Natural killer cell treated with Interleukin-12 subunit alpha and Interleukin-12 subunit beta and Interleukin-15 and Interleukin-18, amount 100 ng/mL, for 72 hours (primary cell): ENCODE measurements around the gene GNG8. TPM values are rescaled to one million over a fixed set of nuclear protein-coding genes. Genes with fewer than 3 reads are reported as not detected.

Experiments used
- ATAC-seq, 2 donors: fragments of 150-1000 bp; cut with Tn5 transposase in 1 of 2; sonication (Bioruptor Pico), chemical (Tn5 transposase) in 1 of 2; 2 replicates each; pipeline ENCODE4 v1.10.0; 2021
- DNase-seq: peaks from one replicate; pipeline ENCODE4 v3.0.0; 2022; ENCODE audit warnings: low spot score
- H3K27ac Mint-ChIP-seq, 2 donors: 1 replicate in 1 of 2; 2 replicates in 1 of 2; pipeline ENCODE4 v1.8.0; 2022; ENCODE audit warnings: mixed read lengths in 2 of 2, mild to moderate bottlenecking in 1 of 2, moderate library complexity in 1 of 2
- H3K27me3 Mint-ChIP-seq, 2 donors: 1 replicate in 1 of 2; 2 replicates in 1 of 2; pipeline ENCODE4 v1.8.0; 2022; ENCODE audit warnings: mixed read lengths in 2 of 2
- H3K36me3 Mint-ChIP-seq: one replicate; pipeline ENCODE4 v1.8.0; 2022; ENCODE audit warnings: mixed read lengths
- H3K4me1 Mint-ChIP-seq, 2 donors: 1 replicate in 1 of 2; 2 replicates in 1 of 2; pipeline ENCODE4 v1.8.0; 2022; ENCODE audit warnings: low read depth in 2 of 2, mixed read lengths in 2 of 2, mild to moderate bottlenecking in 1 of 2
- H3K4me3 Mint-ChIP-seq: one replicate; pipeline ENCODE4 v1.8.0; 2022; ENCODE audit warnings: mixed read lengths
- H3K9me3 Mint-ChIP-seq: 2 replicates; pipeline ENCODE4 v1.8.0; 2022; ENCODE audit warnings: mixed read lengths
- total RNA-seq, 2 donors: library from RNA; stranded (reverse); gene quantifications; one replicate each; pipeline ENCODE4 v1.2.3, GENCODE V29; 2022

The GNG8 gene
- total RNA-seq, 2 donors from 2014 or later, result 3.0 TPM; not detected in 1

GRCh38 chr19:46599716-46600373 is 36.2 kb downstream of the GNG8 start:
- Mint-ChIP-seq H3K27me3 (no peaks in the 10 kb centered on the region), H3K4me3 (peak overlapping the region; percentile 94), H3K36me3 (peaks cover 10% of the 10 kb centered on the region), H3K4me1 (peaks cover 26 to 30% of the 10 kb centered on the region in 2 donors), H3K9me3 (no peaks in the 10 kb centered on the region), H3K27ac (peak overlapping the region; percentile 99)
- ATAC-seq (no peak), DNase-seq (no peak)

- Mint-ChIP-seq H3K27ac (no peak overlapping the region), H3K4me3 (no peak overlapping the region), H3K36me3 (peaks cover 10% of the 10 kb centered on the region), H3K27me3 (no peaks in the 10 kb centered on the region), H3K9me3 (no peaks in the 10 kb centered on the region), H3K4me1 (peaks cover 24 to 27% of the 10 kb centered on the region in 2 donors)
- DNase-seq, result no peak
- no peak for ATAC-seq
Measured at GRCh38 chr19:46598372-46598917, 37.6 kb downstream of the GNG8 start.

GRCh38 chr19:46596008-46596407 is 40.0 kb downstream of the GNG8 start:
- Mint-ChIP-seq H3K4me3 (no peak overlapping the region), H3K36me3 (peaks cover 10% of the 10 kb centered on the region), H3K9me3 (no peaks in the 10 kb centered on the region), H3K4me1 (peaks cover 11% of the 10 kb centered on the region in 2 donors), H3K27ac (no peak overlapping the region), H3K27me3 (no peaks in the 10 kb centered on the region)
- DNase-seq, result no peak
- ATAC-seq, result no peak

GRCh38 chr19:46591870-46592269 is 44.1 kb downstream of the GNG8 start:
- DNase-seq (no peak), ATAC-seq (no peak)
- Mint-ChIP-seq H3K9me3 (no peaks in the 10 kb centered on the region), H3K27me3 (no peaks in the 10 kb centered on the region), H3K4me1 (peaks cover 0 to 2% of the 10 kb centered on the region in 2 donors), H3K36me3 (no peaks in the 10 kb centered on the region), H3K4me3 (no peak overlapping the region), H3K27ac (no peak overlapping the region)

DNA sequence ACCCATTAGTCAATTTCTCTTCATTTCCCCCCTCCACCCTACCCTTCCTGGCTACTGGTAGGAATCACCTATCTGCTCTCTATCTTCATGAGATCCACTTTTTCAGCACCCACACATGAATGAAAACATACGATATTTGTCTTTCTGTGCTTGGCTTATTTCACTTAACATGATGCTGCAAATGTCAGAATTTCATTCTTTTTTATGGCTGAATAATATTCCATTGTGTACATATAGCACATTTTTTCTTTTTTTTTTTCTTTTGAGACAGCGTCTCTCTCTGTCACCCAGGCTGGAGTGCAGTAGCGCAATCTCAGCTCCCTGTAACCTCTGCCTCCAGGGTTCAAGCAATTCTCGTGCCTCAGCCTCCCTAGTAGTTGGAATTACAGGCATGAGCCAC is 44.7 kb downstream of the GNG8 start:
- no peaks in the 10 kb centered on the region for H3K36me3 Mint-ChIP-seq
- H3K27ac Mint-ChIP-seq, result no peak overlapping the region
- H3K27me3 Mint-ChIP-seq, result no peaks in the 10 kb centered on the region
- DNase-seq, result no peak
- H3K9me3 Mint-ChIP-seq, result no peaks in the 10 kb centered on the region
- no peak overlapping the region for H3K4me3 Mint-ChIP-seq
- H3K4me1 Mint-ChIP-seq, result peaks cover 0 to 2% of the 10 kb centered on the region in 2 donors
- ATAC-seq, result no peak

- Mint-ChIP-seq H3K4me3 (no peak overlapping the region), H3K4me1 (peaks cover 0 to 2% of the 10 kb centered on the region in 2 donors), H3K9me3 (no peaks in the 10 kb centered on the region), H3K27me3 (peaks cover 0 to 3% of the 10 kb centered on the region in 2 donors), H3K36me3 (no peaks in the 10 kb centered on the region), H3K27ac (no peak overlapping the region)
- no peak for ATAC-seq
- DNase-seq, result no peak
Measured at GRCh38 chr19:46587861-46588260, 48.1 kb downstream of the GNG8 start.

DNA sequence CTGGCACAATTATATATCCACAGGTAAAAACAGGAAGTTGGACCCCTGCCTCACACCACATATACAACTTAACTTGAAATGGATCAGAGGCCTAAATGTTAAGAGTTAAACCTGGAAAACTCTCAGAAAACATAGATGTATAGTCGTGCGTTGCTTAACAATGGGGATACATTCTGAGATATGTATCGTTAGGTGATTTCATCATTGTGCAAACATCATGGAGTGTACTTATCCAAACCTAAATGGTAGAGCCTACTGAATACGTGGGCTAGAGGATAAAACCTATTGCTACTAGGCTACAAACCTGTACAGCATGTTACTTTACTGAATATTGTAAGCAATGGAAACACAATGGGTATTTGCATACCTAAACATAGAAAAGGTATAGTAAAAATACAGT is 49.7 kb downstream of the GNG8 start:
- DNase-seq (no peak), ATAC-seq (no peak)
- no peaks in the 10 kb centered on the region for H3K4me1 Mint-ChIP-seq
- H3K27ac Mint-ChIP-seq, result no peak overlapping the region
- H3K4me3 Mint-ChIP-seq, result no peak overlapping the region
- peaks cover 0 to 3% of the 10 kb centered on the region in 2 donors for H3K27me3 Mint-ChIP-seq
- H3K9me3 Mint-ChIP-seq, result no peaks in the 10 kb centered on the region
- no peaks in the 10 kb centered on the region for H3K36me3 Mint-ChIP-seq

DNA sequence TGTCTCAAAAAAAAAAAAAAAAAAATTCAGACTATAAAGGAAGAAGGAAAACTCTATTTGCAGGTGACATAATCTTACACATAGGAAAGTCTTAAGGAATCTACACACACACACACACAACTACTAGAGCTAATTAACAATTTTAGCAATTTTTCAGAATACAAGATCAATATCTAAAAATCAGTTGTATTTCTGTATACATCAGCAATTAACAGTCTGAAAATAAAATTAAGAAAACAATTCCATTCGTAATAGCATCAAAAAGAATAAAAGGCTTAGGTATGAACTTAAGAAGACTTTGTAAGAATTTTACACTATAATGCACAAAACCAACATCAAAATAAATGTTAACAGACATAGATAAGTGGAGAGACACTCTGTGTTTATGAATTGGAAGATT is 50.5 kb downstream of the GNG8 start:
- Mint-ChIP-seq H3K27ac (no peak overlapping the region), H3K9me3 (no peaks in the 10 kb centered on the region), H3K36me3 (no peaks in the 10 kb centered on the region), H3K4me3 (no peak overlapping the region), H3K27me3 (peaks cover 0 to 3% of the 10 kb centered on the region in 2 donors), H3K4me1 (no peaks in the 10 kb centered on the region)
- ATAC-seq (no peak), DNase-seq (no peak)

Other genes with a start within 250 kb of the GNG8 start
- not detected for gene CCDC8, start 222.6 kb downstream of the GNG8 start, total RNA-seq
- gene PNMA8C, start 207.3 kb downstream of the GNG8 start, total RNA-seq, result not detected
- not detected for gene PNMA8A, start 164.6 kb downstream of the GNG8 start, total RNA-seq
- not detected for gene PNMA8B, start 140.3 kb downstream of the GNG8 start, total RNA-seq
- 100 to 1,000 TPM; 305 to 309 TPM for gene CALM3, start 34.9 kb downstream of the GNG8 start, total RNA-seq
- gene PTGIR, start 11.1 kb downstream of the GNG8 start, total RNA-seq, result 1 to 10 TPM in 1 of 2 donors, under 1 TPM in 1; 0.31 to 1.7 TPM
- gene DACT3, start 25.0 kb upstream of the GNG8 start, total RNA-seq, result under 1 TPM in 1 of 2 donors, not detected in 1; 0.36 TPM
- 10 to 100 TPM; 82.3 to 100.0 TPM for gene PRKD2, start 80.9 kb upstream of the GNG8 start, total RNA-seq
- gene FKRP, start 109.9 kb upstream of the GNG8 start, total RNA-seq, result 10 to 100 TPM; 16.4 to 25.4 TPM
- 100 to 1,000 TPM in 1 of 2 donors, 10 to 100 TPM in 1; 88.9 to 121 TPM for gene STRN4, start 110.2 kb upstream of the GNG8 start, total RNA-seq
- 100 to 1,000 TPM; 215 to 269 TPM for gene SLC1A5, start 152.4 kb upstream of the GNG8 start, total RNA-seq
- 100 to 1,000 TPM in 1 of 2 donors, 10 to 100 TPM in 1; 94.3 to 130 TPM for gene AP2S1, start 214.6 kb upstream of the GNG8 start, total RNA-seq
- gene ARHGAP35, start 224.8 kb upstream of the GNG8 start, total RNA-seq, result 10 to 100 TPM; 27.6 to 42.9 TPM